SK-N-MC (cell line): ENCODE data around the gene CTTN.

Source experiments
- EZH2 ChIP-seq: fragments of 200-600 bp; sonication (generic); IDR thresholded peaks from one replicate; pipeline ENCODE4 v1.6.1; 2017; ENCODE audit warnings: antibody characterized with exemption
- FOXP2 ChIP-seq: optimal IDR thresholded peaks from 2 replicates; pipeline ENCODE3; 2011; ENCODE audit warnings: mild to moderate bottlenecking, moderate library complexity; ENCODE audit not compliant: insufficient read depth; ENCODE audit errors: extremely low read length, control extremely low read depth
- POLR2AphosphoS5 ChIP-seq: IDR thresholded peaks from 2 replicates; pipeline ENCODE4 v1.6.1; 2012; ENCODE audit warnings: mild to moderate bottlenecking, low read depth, low read length, borderline replicate concordance

DNA sequence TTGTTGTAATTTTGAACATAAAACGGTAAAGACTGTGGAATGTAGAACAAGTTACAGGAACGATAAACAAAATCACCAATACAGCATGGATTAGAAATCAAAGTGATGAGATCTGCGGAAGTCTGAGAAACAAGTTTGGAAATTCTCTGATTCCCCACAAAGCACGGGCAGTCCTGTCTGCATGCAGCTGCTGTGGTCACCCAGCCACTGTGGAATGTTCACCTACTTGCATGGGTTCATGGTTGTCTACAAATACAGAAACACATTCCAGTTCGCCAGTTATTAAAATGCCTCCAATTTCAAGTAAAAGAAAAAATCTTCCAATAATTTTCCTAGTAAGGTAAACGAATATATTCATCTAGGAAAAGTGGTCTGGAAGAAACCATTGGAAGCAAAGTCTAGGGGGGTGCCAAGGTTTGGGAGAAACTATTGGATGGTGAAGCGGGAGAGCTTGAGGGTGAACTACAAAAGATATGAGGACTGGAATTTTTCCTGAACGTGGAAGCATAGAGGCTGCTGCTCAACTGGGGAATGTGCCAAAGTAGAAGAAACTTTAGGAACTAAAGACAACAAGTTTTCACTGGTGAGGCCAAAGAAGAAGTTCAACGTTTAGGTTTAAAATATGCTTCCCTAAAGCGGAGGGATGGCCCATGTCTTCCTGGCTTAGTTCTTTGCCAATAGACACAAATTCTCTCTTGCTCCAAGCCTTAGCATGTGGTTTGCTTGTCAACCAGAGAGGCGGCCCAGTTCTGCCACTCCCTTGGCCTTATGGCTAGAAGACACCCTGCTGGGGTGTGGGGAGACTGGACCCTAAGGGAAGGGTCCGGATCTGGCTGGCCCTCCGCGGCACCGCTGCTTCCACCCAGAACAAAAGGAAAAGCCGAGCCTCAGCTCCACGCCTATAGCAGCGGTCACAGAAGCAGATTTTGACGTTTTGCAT lies 70.2 kb downstream of the CTTN start:
- TF ChIP-seq POLR2AphosphoS5 (no peak), EZH2 (no peak), FOXP2 (no peak)
